GM18511 (cell line): ENCODE data around the gene MTX1.
"Not testable (repeated sequence)": the region's sequence is repeated elsewhere in the genome, so short reads cannot be mapped to it uniquely, and the experiment has no call there.

Experiments used
- ATAC-seq: cut with Tn5 transposase; IDR thresholded peaks from one replicate; pipeline ENCODE4 v1.9.1; 2021; ENCODE audit warnings: mild to moderate bottlenecking, moderate library complexity; ENCODE audit not compliant: unreplicated experiment

MTX1 gene

DNA sequence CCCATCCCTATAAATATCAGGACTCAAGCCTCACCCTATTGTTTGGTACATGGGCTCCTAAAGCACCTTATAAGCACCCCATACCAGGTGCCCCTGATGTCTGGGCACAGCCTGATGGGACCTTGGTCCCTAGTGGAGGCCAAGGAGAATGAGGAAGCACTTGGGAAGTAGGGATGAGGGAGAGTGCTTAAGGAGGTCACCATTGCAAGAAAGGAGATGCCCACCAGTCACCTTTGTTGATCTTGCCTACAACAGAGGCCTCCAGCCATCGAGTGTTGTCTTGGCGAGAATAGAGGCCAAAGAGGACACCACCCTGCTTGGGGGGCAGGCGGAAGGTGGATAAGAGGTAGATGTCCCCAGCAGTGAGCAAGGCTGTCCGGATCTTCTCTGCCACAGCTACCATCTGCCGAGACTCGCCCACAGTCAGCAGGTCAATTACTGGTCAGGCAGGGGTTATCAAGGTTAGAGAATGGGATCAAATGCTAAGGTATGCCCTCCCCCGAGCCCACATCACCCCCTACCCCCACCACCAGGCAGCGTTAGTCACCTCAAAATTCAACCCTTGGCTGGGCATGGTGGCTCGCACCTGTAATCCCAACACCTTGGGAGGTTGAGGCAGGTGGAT lies 2.4 kb upstream of the MTX1 start:
- no peak for ATAC-seq

DNA sequence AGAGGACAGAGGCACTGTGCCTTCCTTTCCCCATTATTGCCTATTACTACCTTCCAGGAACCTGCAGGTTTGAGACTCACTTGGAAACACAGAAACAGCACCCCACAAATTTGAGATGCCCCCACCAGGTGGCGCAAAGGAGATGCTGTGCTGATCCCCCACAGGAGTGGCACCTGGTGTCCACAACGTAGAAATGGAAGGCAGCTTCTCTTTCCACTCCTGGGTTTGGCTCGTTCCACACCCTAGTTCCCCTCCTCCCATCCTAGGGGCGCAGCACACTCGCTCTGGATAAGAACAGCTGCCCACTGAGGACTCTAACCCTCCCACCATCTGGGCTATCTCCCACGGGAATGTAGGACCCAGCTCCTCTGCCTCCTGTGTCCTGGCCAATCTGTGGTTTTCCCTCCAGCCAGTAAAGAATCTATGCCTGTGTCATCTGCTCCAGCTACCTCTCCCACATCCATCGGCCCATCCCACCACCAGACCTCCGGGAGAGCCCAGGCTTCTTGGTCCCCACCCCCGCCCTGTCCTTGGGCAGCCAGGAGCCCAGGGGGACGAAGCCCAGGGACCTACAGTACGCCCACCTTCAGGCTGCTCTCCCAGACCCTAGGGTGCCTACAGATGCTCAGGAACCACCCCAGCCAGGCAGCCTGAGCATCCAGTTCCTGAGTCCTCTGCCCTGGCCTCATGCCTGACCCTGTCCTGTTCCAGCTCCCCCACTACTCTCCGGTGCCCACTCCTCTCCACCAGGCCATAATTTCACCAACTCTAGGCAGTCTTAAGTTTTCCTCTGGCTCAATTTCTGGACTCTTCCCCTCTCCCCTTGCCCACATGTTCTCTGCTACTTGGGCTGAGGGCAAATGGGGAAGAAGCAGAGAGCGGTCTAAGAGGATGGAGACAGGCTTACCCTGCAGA lies 1.3 kb upstream of the MTX1 start:
- no peak for ATAC-seq

DNA sequence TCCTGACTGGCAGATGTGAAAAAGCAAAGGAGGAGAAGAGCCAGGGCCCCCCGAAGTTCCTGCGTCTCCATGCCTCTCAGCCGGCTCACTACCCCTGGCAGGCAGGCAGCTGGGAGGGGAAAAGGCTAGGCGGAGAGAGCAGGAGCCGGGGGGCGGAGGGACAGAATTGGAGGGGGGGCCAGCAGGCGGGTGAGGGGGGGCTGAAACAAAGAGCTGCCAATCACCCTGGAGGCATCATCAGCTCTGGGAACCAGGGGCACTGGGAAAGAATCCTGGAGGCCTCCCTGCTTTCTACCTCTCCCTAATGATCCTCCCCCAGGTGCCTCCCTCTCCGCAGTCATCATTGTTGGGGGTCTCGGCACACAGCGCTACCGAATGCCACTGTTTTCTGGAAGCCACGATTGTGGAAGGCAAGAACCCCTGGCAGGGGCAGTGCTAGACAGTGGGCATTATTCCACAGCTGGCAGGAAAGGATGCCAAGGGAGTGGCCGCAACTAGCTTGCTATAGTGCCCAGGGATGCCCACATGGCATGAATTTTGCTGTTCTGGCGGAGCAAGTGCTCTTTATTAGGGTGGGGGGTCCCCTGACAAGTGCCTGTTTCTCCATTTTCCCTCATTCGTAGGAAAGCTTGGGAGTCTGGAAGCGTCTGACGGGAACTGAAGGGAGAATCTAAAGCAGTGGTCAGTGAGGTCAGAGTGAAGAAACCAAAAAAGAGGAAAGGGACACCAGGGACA lies 522 bp upstream of the MTX1 start, which contains the start of gene THBS3:
Gene THBS3 (minus strand): TSS at position 92 of the 735 bp plus-strand sequence. CDS start 21 bp downstream, at position 71.
- ATAC-seq: no peak

DNA sequence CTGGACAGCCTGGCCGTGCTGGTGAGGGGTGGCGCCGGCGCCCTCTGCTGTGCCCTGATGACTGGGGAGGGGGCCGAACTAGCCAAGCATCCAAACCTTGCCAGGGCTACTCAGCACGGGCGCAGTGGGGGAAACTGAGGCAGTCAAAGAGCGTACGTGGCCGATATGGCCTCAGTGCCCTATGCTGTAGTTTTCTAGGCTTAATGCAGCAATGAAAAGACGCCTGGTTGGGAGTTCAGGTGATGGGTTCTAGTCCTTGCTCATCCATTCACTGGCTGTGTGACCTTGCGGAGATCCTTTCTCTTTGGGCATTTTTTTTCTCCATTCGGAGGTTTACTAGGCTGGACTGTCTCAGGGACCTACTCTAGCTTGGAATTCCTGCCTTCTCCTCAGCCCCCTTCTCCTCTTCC lies 822 bp downstream of the MTX1 start:
- no peak for ATAC-seq

DNA sequence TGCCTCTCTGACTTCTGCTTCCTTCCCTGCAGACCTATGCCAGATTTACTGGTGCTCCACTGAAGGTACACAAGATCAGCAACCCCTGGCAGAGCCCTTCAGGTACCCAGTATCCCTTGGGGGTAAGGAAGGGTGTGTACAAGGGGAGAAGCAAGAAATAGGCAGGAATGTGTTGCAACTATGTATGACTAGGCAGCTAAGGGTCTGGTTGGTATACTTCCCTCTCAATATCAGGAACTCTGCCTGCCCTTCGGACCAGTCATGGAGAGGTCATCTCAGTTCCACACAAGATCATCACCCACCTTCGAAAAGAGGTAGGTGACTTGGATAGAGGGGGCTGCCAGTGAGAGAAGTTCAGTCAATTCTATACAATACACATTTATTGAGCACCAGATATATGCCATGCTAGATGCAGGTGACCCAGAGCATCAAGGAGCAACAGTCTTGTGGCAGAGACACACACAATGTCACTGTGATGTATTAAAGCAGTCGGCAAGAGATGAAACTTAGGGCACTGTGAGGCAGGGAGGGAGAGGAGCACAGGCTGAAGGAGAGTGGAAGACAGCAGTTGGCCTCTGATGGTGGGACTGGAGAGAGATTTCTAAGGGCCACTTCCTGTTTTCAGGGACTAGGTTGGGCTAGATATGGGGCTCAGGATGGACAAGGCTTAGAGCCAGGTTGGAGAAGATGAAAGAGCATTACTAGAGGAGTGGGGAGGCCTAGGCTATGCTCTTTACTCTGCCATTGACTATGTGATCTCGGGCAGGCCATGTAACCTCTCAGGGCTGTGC lies 2.0 kb downstream of the MTX1 start:
- no peak for ATAC-seq

DNA sequence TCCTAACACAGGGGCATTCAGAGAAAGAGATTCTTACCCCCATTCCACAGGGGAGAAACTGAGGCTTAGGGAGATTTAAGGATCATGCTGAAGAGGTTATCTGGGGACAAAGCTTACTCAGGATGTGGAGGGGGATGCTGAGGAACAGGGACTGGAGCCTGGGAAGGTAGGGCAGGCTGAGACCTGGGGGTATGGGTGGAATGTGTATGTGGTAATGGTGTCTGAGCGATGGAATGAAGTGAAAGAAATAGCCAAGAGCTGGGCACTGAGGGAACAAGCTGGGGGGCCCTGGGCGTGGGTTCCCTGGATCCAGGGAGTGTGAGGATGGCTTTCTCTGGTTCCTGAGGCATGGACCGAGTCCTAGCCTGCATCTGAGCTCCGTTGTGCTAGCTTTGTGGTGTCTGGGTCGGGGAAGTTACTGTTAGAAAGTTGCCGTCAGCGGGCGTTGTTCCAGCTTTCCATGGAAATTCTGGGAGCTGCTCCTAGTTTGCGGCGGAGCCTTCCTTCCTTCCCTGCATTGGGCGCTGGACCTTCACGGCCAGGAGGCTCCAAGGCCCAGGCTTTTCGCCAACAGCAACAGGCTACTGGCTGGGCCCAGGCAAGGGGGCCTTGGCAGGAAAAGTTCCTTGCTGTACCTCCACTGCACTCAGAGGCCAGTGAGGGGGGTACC lies 3.0 kb downstream of the MTX1 start:
- not testable (repeated sequence) for ATAC-seq

DNA sequence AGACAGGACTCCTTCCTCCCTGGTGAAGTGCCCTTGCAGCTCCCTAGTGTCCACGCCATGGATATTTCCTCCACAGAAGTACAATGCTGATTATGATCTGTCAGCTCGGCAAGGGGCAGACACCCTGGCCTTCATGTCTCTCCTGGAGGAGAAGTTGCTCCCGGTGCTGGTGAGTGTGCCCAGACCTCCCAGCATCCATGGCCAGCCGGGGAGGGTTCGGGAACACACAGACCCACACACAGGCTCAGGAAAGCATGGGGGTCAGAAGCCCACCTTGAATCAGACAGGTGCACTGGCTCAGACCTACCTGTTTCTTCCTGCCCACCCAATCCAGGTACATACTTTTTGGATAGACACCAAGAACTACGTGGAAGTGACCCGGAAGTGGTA lies 3.6 kb downstream of the MTX1 start:
- ATAC-seq: not testable (repeated sequence)

DNA sequence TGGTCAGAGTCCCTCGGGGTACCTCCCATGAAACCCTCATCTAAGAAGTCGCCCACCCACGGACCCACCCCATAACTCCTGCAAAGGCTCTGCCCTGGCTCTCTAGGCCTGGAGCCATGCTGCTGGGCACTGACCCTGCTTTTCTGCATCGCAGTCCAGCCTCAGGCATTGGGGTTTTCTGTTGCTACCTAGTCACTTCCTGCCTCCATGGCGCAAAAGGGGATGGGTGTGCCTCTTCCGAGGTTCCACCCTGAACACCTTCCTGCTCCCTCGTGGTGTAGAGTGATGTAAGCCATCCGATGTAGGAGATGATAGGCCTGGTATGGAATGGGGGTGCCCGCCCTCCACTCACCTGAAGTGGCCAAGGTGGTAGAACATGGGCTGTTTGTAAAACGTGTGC lies 6.2 kb downstream of the MTX1 start:
- ATAC-seq: not testable (repeated sequence)

DNA sequence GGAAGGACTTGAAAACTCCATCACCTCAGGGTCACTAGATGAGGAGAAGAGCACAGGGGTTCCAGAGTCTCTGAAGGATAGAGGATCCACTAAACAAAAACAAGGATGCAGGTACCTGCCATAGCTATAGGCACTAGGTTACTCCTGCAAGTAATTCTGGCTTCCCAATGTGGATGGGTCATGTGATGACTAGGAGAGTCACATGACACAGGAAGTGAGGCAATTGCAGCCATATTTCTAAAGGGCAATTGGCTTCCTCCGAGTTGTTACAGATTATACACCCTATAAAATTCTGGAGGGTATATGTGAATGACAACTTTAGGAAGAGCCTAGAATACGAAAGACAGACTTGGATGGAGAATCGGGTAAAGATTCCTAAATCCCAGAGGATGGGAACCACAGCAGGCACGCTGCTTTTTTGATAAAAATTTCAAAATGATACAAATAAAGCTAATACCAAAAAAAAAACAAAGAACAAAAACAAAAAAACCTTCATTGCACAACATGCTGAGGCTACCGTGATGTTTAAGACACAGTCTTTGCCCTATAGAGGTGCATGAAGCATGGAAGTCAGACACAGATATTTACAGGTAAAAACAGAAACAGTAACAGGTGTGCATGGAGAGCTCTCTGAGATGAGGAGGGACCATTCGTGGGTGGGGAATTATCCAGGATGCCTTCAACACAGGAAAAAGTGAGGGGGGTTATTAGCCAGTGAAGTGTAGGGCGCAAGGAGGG lies 10.5 kb downstream of the MTX1 start:
- ATAC-seq: no peak

DNA sequence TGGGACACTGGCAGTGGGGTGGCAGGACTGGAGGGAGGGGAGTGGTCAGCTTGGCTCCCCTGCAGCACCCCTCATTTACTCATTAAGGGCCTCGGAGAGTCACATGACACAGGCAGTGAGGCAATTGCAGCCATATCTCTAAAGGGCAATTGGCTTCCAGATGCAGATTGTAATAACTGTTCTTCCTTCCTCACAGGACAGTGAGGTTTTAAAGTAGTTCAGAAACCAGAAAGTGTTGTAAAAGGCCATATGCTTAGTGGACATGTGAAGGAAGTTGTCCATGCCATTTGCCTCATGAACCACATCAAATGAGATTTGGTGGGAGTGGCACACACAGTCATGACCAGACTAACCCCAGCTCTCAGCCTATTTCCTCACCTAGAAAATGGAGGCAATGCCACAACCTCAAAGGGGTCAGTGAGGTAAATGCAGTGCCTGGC lies 11.1 kb downstream of the MTX1 start:
- ATAC-seq: no peak

DNA sequence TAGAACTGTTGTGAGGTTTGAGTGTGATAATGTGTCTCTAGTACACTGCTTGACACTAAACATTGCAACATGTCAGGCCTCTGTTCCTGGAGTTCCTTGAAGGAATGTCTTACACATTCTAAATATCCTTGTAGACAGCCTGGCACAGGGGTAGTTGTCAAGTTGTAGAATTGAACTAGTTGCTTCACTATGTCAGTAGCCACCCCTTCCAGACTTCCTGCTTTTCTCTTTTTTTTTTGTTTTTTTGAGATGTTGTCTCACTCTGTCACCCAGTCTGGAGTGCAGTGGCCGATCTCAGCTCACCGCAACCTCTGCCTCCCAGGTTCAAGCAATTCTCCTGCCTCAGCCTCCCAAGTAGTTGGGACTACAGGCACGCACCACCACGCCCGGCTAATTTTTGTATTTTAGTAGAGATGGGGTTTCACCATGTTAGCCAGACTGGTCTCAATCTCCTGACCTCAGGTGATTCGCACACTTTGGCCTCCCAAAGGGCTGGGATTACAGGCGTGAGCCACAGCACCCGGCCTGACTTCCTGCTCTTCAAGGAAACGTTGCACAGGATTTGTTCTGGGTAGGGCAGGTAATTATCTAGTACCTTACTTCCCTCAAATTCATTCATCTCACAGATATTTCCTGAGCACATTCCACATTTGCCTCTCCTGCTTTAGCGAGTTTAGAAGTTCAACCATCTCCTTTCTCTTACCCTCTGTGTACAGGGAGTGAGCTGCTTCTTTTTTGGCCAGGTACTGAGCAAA lies 11.9 kb downstream of the MTX1 start:
- not testable (repeated sequence) for ATAC-seq

DNA sequence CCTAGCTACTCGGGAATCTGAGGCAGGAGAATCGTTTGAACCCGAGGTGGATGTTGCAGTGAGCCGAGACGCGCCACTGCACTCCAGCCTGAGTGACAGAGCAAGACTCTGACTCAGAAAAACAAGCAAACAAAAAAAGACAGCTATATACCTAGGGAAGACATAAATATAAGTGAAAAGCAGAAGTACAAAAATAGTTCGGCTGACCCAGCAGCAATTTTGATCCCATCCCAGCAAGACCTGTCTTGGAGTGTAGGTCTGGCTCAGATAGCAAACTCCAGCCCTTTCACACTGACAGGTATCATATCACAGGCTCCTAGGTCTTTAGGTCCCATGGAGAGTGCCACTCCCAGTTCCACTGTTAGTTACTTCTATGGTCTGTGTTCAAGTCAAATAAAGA lies 14.6 kb downstream of the MTX1 start:
- ATAC-seq: no peak

DNA sequence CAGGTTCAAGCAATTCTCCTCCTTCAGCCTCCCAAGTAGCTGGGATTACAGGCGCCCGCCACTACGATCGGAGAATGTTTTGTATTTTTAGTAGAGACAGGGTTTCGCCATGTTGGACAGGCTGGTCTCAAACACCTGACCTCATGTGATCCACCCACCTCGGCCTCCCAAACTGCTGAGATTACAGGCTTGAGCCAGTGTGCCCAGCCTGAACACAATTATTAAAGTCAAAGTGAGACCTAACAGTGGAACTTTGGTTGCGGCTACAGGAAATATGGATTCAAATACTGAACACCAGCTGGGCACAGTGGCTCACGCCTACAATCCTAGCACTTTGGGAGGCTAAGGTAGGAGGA lies 16.9 kb downstream of the MTX1 start:
- ATAC-seq: not testable (repeated sequence)

DNA sequence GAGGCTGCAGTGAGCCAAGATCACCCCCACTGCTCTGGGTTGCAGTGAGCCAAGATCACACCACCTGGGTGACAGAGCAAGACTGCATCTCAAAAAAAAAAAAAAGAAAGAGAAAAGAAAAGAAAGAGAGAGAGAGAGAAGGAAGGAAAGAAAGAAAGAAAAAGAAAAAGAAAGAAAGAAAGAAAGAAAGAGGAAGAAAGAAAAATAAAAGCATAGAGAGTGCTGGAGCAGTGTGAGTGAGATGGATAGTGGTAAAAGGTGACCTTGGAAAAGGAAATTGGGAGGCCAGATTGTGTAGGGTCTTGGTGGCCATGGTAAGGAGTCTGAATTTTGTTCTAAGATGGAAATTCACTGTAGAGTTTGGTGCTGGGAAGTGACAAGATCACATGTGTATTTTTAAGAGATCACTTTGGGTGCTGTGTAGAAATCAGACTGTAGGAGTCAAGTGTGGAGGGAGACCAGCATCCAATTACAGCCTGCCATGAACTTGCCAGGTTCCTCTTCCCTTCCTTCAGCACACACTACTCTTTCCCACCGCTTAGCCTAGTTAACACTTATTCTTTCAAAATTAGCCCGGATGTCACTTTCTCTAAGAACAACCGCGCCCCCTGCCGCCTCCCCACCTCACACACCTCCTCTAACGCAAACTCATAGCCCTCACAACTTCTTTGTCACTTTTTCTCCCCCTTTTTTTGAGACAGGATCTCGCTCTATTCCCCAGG lies 17.9 kb downstream of the MTX1 start:
- no peak for ATAC-seq

DNA sequence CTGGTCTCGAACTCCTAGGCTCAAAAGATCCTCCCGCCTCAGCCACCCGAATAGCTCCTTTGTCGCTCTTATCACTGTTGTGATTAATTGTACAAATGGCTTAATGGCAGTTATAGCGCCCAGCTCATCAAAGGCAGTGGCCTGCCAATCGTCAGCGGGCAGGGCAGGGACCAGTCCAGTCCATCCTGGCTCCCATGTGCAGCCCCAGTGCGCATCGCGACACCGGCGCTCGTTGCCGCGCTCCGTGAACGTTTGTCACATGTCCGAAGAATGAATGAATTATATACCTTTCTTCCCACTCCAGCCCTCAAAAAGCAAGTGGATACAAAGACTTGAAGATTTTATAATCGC lies 18.4 kb downstream of the MTX1 start:
- no peak for ATAC-seq

DNA sequence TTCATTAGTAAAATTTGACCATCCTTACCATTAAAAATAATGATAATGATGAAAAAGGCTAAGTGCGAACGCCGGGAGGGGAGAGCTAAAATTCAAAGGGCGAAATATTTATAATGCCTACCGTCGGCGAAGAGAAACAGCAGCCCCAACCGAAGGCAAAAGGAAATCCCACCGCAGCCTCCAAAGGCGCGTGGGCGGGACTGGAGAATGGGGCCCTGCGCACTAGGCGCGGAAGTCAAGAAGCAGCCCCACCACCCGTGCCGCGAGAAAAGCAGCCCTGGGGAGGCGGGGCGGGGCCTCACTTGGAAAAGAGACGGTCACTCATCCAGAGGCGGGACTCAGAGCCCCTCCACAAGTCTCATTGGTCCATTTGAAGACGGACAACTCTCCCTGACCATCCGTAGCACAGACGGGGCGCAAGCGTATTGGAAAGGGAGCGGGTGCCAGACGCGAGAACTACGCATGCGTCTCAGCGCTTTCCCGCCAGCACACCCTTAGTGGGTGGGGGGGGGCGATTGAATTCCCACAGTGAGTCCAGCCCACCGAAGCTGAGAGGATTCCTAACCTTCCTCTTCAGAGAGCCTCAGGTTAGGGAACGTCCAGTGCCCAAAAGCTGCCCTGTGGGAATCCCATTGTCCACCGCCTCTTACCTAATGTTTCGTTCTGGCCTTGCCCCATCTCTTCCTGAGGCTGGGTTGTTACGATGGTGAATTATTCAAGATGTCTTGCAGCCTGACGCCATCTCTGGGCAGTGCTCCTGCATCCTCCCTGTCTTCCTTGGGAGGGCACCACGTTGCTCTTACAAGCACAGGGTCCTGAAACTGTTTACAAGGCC lies 19.0 kb downstream of the MTX1 start:
- peak; percentile 93 for ATAC-seq

DNA sequence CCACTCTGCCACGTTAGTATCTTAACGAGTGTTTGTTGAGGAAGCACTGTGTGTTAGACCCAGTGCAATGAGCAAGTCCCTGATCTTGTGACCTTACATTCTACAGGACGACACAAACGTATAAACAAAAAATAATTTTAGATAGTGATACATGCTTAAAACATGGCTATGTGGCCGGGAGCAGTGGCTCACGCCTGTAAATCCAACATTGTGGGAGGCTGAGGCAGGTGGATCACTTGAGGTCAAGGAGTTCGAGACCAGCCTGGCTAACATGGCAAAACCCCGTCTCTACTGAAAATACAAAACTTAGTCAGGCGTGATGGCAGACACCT lies 19.6 kb downstream of the MTX1 start:
- ATAC-seq: no peak

DNA sequence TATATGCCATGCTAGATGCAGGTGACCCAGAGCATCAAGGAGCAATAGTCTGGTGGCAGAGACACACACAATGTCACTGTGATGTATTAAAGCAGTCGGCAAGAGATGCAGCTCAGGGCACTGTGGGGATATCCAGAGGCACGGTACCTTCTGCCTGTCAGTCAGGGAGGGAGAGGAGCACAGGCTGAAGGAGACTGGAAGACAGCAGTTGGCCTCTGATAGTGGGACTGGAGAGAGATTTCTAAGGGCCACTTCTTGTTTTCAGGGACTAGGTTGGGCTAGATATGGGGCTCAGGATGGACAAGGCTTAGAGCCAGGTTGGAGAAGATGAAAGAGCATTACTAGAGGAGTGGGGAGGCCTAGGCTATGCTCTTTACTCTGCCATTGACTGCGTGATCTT lies 22.8 kb downstream of the MTX1 start:
- ATAC-seq: not testable (repeated sequence)
